ENCODE measurements around the gene MCU. TPM values are rescaled to one million over a fixed set of nuclear protein-coding genes. Genes with fewer than 3 reads are reported as not detected.

MCU gene
- total and polyA plus RNA-seq, 2 experiments from 2014 or later = 31.6 to 41.7 TPM

GRCh38 chr10:72728462-72728861, 36.5 kb downstream of the MCU start:
- 92% methylated on average over 2 of the region's 2 CpGs for WGBS (ENCODE audit: low lambda C conversion rate, missing lambda C conversion rate)
- Histone ChIP-seq H3K79me2 (peaks cover 74% of the 10 kb centered on the region), H3K4me2 (no peak overlapping the region), H4K20me1 (ENCODE audit: insufficient read depth, poor library complexity, severe bottlenecking) (no peaks in the 10 kb centered on the region), H3K27me3 (no peaks in the 10 kb centered on the region), H3K9me2 (replicated peaks; ENCODE audit: insufficient read depth) (no peaks in the 10 kb centered on the region), H2AFZ (no peak overlapping the region), H3K4me1 (ENCODE audit: insufficient read depth) (peaks cover 8% of the 10 kb centered on the region), H3K27ac (no peak overlapping the region), H3K36me3 (replicated peaks; ENCODE audit: insufficient read depth, low read depth) (no peaks in the 10 kb centered on the region), H3K9me3 (ENCODE audit: low read depth) (no peaks in the 10 kb centered on the region), H3K4me3 (no peak overlapping the region)
- no peak for TF ChIP-seq EZH2 (IDR thresholded peaks at IDR 0.05; ENCODE audit: borderline replicate concordance)
- TF ChIP-seq CTCF (IDR thresholded peaks at IDR 0.05; ENCODE audit: poor library complexity) = no peak
- no peak for TF ChIP-seq EZH2phosphoT487 (IDR thresholded peaks at IDR 0.05; ENCODE audit: low read depth, severe bottlenecking, unreplicated experiment)
- no peak for DNase-seq (ENCODE audit: low spot score)

GRCh38 chr10:72729528-72729927, 37.6 kb downstream of the MCU start:
- Histone ChIP-seq H3K4me1 (ENCODE audit: insufficient read depth) (peaks cover 8% of the 10 kb centered on the region), H3K4me3 (no peak overlapping the region)

GRCh38 chr10:72730479-72730878, 38.5 kb downstream of the MCU start:
- no peak overlapping the region for H3K27ac ChIP-seq
- no peak overlapping the region for H3K4me3 ChIP-seq
- no peaks in the 10 kb centered on the region for H3K36me3 ChIP-seq (replicated peaks; ENCODE audit: insufficient read depth, low read depth)
- no peaks in the 10 kb centered on the region for H3K9me2 ChIP-seq (replicated peaks; ENCODE audit: insufficient read depth)
- H2AFZ ChIP-seq = no peak overlapping the region
- H3K27me3 ChIP-seq = no peaks in the 10 kb centered on the region
- 95% methylated on average over 5 of the region's 5 CpGs for WGBS (ENCODE audit: low lambda C conversion rate, missing lambda C conversion rate)
- no peaks in the 10 kb centered on the region for H4K20me1 ChIP-seq (ENCODE audit: insufficient read depth, poor library complexity, severe bottlenecking)
- DNase-seq (ENCODE audit: low spot score) = no peak
- no peak for TF ChIP-seq EZH2phosphoT487 (IDR thresholded peaks at IDR 0.05; ENCODE audit: low read depth, severe bottlenecking, unreplicated experiment)
- TF ChIP-seq CTCF (IDR thresholded peaks at IDR 0.05; ENCODE audit: poor library complexity) = no peak
- no peak for TF ChIP-seq EZH2 (IDR thresholded peaks at IDR 0.05; ENCODE audit: borderline replicate concordance)
- peaks cover 91% of the 10 kb centered on the region for H3K79me2 ChIP-seq
- H3K4me1 ChIP-seq (ENCODE audit: insufficient read depth) = peaks cover 8% of the 10 kb centered on the region
- H3K4me2 ChIP-seq = no peak overlapping the region
- H3K9me3 ChIP-seq (ENCODE audit: low read depth) = no peaks in the 10 kb centered on the region

More at GRCh38 chr10:72729528-72729927, 37.6 kb downstream of the MCU start:
- TF ChIP-seq EZH2phosphoT487 (IDR thresholded peaks at IDR 0.05; ENCODE audit: low read depth, severe bottlenecking, unreplicated experiment) = no peak
- no peak for TF ChIP-seq EZH2 (IDR thresholded peaks at IDR 0.05; ENCODE audit: borderline replicate concordance)
- no peak for TF ChIP-seq CTCF (IDR thresholded peaks at IDR 0.05; ENCODE audit: poor library complexity)
- H2AFZ ChIP-seq = no peak overlapping the region
- H3K9me2 ChIP-seq (replicated peaks; ENCODE audit: insufficient read depth) = no peaks in the 10 kb centered on the region
- WGBS (ENCODE audit: low lambda C conversion rate, missing lambda C conversion rate) = 85% methylated on average over 3 of the region's 3 CpGs
- H3K27me3 ChIP-seq = no peaks in the 10 kb centered on the region
- H4K20me1 ChIP-seq (ENCODE audit: insufficient read depth, poor library complexity, severe bottlenecking) = no peaks in the 10 kb centered on the region
- H3K4me2 ChIP-seq = no peak overlapping the region
- no peak for DNase-seq (ENCODE audit: low spot score)
- H3K79me2 ChIP-seq = peaks cover 81% of the 10 kb centered on the region
- no peaks in the 10 kb centered on the region for H3K9me3 ChIP-seq (ENCODE audit: low read depth)
- no peaks in the 10 kb centered on the region for H3K36me3 ChIP-seq (replicated peaks; ENCODE audit: insufficient read depth, low read depth)
- peak overlapping the region; percentile 17 for H3K27ac ChIP-seq
